ENCODE measurements around the gene MYO3A.
"Not testable (repeated sequence)": the region's sequence is repeated elsewhere in the genome, so short reads cannot be mapped to it uniquely, and the experiment has no call there.

The MYO3A gene

DNA sequence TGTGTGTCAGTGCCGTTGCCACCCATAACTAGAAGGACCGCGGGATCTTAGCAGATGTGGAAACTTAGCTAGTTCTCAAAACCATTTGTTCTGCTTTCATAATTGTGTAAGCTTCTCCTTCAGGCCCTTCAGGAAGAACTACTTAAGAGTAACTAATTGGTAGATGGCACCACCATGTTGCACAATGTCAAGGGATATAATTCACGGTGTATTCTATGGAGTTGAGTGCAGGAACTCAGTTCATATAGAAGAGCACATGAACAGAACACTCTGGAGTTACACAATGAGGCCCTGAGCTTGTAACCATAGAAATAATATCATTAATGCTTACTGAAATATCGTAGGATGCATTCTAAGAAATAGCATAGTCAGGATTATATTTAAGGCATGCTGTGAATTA lies 156.0 kb downstream of the MYO3A start:
- no peak for DNase-seq

- DNase-seq = no peak
Observed at GRCh38 chr10:26090762-26091161, 156.7 kb downstream of the MYO3A start.

DNA sequence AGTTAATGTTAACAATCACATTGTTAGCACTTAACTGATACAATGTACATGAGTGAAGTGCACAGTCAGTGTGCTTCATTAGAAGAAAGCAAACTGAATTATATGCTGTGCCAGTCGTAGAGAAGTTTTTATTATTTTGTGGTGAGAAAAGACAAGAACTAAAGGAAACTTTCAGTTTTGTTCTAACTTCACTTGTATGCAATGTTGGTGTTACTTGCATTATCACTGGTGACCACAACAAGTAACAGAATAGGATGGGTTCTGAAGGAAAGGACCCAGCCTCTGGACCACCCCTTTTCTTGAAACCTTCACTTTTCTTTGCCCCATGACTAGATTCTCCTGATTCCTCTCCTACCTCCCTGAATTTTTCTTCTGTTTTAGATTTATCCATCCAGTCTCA lies 159.2 kb downstream of the MYO3A start:
- DNase-seq = no peak

- DNase-seq = no peak
Observed at GRCh38 chr10:26095781-26096180, 161.8 kb downstream of the MYO3A start.

GRCh38 chr10:26097549-26097948 lies 163.5 kb downstream of the MYO3A start:
- not testable (repeated sequence) for DNase-seq

DNA sequence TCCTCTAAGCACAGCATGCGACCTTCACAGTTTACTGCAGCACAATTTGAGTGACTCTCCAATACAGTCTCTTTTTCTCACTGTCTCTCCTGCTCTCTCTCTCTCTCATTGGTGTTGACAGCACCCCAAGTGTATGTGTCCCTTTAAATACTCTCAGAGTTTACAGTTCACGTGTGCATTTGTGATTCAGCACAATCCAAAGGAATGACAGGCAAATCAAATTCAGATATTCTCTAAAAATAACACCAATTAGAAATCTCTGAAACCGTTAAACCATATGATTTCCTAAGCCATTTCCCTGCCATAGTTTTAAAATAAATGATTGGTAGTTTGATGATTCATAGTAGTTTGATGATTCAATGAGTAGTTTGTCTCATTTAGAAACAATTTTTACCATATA lies 178.5 kb downstream of the MYO3A start:
- DNase-seq = no peak

- no peak for DNase-seq
Observed at GRCh38 chr10:26138613-26139012, 204.6 kb downstream of the MYO3A start.

GRCh38 chr10:26156019-26156418 lies 222.0 kb downstream of the MYO3A start:
- no peak for DNase-seq

DNA sequence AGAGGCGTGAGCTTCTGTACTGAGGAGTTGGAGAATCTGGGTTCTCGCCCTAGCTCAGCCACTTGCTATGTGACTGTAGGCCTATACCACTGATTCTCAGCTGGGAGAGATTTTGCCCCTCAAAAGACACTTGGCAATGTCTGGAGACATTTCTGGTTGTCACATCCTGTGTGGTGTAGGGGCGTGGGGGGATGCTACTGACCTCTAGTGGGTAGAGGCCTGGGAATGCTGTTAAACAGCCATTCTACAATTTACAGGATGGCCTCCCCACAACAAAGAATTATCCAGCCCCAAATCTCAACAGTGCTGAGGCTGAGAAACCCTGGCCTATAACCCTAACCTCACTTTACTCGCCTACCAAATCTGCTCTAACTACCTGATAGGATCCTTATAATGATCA lies 223.7 kb downstream of the MYO3A start:
- no peak for DNase-seq

DNA sequence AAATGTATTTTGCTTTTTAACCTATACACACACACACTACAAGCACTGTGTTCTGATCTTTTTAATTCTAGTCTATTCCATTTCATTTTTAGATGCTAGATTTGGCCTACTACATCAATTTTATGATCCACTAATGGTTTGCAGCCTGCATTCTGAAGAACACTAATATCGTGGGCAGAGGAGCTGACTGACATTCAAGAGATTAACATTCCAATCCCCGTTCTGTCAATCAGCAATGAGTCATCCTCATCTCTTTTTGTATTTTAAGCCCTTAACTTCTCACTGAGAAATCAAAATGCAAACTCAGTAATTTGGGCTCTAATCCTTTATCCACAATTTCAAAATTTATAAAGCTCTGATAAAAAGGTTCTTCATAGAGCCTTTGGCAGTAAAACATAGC lies 235.4 kb downstream of the MYO3A start:
- no peak for DNase-seq

- DNase-seq = no peak
Observed at GRCh38 chr10:26172131-26172530, 238.1 kb downstream of the MYO3A start.

- DNase-seq = no peak
Observed at GRCh38 chr10:26173837-26174236, 239.8 kb downstream of the MYO3A start.

DNA sequence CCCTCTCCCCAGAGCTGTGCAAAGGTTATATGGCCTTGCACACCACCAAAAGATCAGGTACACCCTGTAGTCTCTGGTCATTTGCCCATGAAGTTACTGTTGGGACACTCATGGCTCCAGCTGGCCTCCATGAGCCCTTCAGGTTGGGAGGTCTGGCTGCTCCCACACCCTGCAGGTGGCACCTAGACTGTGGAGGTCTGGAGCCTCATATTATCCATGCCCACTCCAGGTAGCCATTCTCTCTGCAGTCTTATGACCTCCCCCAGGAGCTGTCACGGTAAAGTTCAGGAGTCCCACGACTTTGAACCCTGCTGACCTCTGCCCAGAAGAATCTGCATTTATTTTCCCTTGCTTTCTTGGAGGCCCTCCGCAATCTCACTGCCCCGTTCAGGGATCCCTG lies 243.3 kb downstream of the MYO3A start:
- no peak for DNase-seq

DNA sequence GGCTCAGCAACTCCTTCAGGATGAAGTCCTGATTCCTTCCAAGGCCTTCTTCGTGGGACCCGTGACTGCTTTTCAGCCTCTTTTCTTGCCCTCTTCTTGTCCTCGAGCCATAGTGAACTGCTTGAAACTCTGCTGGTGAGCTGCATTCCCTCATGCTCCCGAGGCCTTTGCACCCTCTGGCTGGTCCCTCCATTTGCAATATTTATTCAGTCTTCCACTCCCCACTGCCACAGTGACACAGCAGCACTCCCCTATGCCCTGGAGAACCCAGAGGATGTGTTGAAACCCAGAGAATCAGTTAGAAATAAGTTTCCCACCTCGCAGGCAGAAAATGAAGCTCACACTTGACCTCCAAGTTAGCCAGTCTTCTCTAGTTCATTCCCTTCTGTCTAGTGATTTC lies 260.2 kb downstream of the MYO3A start:
- no peak for DNase-seq

GRCh38 chr10:26197248-26197647 lies 263.2 kb downstream of the MYO3A start:
- DNase-seq = no peak

DNA sequence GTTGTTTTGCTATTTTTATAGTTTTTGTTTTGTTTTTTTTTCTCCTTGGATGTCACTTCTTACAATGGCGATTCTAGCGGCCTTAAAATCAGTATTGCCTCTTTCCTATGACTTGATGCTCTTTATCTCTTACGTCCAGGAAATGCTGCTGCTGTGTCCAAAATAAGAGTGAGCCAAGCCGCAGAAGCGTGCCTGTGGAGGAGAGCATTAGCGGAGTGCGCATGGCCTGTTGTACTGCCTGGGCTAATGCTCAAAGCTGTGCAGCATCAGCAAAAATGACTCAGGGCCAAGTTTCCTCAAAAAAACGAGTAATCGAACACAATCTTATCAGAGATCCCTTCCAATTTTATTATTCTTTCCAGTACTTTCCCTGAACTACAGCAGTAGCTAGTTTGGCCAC lies 264.1 kb downstream of the MYO3A start:
- no peak for DNase-seq

- DNase-seq = no peak
Observed at GRCh38 chr10:26199841-26200240, 265.8 kb downstream of the MYO3A start.

GRCh38 chr10:26205223-26205622 lies 271.2 kb downstream of the MYO3A start:
- no peak for DNase-seq

GRCh38 chr10:26211781-26212444 lies 277.9 kb downstream of the MYO3A start:
- no peak for DNase-seq

- DNase-seq = no peak
Observed at GRCh38 chr10:26212511-26212910, 278.5 kb downstream of the MYO3A start.

DNA sequence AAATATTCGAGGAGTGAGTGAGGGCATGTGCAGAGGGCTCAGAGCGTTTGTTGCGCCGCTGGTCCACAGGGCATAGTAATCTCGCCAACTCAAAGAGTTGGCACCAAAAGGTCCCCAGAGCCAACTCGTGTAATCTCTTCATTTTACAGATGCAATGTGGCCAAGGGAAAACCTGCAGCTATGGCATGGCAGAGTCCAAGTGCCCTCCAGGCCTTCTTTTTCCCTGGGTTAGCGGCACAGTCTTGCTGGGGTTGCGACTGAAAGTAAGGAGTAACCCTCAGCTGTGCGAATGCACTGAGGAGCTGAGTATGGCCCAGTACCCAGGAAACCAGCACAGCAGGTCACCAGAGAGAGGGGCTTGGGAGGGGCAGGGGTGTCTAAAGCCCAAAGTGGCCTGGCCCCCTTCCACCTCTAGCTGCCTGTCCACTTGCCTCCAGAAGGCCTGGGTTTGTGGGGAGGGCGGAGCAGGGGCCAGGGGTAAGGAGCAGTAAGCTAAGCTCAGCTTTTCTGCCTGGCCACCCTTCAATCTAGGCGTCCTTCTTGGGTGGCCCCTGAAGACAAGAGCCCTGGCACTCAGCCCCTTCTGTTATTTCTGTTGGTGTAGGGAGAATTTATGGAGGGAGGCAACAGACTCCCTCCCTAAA lies 279.2 kb downstream of the MYO3A start:
- DNase-seq = no peak

DNA sequence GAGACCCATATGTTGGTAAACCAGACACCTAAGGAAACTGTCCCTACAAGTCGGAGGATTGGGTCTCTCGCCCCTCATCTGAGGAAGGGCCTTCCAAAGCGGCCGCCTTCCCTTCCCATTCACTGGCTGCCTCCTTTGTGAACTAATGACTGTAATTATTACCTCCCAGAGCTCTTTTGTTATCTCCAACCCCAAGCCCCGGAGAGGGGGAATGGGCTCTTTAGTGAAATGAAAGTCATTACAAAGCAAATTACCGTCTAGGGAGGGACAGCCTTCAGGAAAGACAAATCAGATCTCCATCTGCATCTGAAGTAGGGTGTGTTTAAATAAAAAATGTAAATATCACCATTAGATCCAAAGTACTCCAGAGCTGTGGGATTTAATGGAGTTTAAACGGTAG lies 280.0 kb downstream of the MYO3A start:
- DNase-seq = no peak

GRCh38 chr10:26214551-26215395 lies 280.7 kb downstream of the MYO3A start:
- no peak for DNase-seq

DNA sequence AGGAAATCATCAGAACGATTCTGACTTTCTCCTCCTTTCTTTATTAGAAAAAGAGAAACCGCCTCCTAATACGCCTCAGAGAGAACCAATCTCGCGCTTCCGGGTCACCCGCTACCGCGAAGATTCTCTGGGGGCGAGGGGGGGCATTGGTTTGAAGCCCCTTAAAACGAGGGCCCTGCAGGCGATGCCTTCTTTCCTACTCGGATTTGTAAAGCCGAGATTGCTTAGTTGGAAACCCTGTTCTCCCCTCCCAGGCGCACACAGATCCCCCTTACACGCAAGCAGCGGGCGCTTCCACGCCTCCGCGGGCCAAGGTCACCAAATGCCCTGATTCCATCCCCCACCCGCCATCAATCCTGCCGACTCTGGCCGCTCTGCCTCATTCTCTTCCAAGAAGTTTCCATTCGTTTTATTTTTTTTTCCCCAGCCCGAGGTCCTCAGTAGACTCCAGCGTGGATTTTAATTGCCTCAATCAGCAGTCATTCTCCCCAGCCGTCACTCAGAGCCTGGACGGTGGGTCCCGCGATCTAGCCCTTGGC lies 281.4 kb downstream of the MYO3A start:
- no peak for DNase-seq

Data from central memory CD4-positive, alpha-beta T cell (primary cell).